Gastroesophageal sphincter (tissue), 4 donors: ENCODE measurements around the gene LGI2. TPM values are rescaled to one million over a fixed set of nuclear protein-coding genes. Genes with fewer than 3 reads are reported as not detected.

Experiments used
- ATAC-seq: fragments of 150-250 bp; one replicate; pipeline ENCODE4 v1.9.1; 2016; ENCODE audit warnings: mild to moderate bottlenecking, moderate library complexity
- H3K27ac ChIP-seq, 4 donors: fragments of 200-600 bp; sonication (generic) in 3 of 4; 1 replicate in 3 of 4; 2 replicates in 1 of 4; pipeline ENCODE4 v1.5.1; 2016 to 2019
- H3K27me3 ChIP-seq: fragments of 200-600 bp; sonication (generic); one replicate; pipeline ENCODE4 v1.5.1; 2019
- H3K36me3 ChIP-seq, 2 donors: fragments of 200-600 bp; sonication (generic); one replicate each; pipeline ENCODE4 v1.5.1; 2019; ENCODE audit warnings: control low read depth in 1 of 2
- H3K4me1 ChIP-seq, 3 donors: fragments of 200-600 bp; sonication (generic); 1 replicate in 2 of 3; 2 replicates in 1 of 3; pipeline ENCODE4 v1.5.1; 2016 to 2019; ENCODE audit warnings: control low read depth in 2 of 3
- H3K4me3 ChIP-seq, 2 donors: fragments of 200-600 bp; sonication (generic); one replicate each; pipeline ENCODE4 v1.5.1; 2019; ENCODE audit warnings: mild to moderate bottlenecking in 1 of 2, moderate library complexity in 1 of 2
- H3K9me3 ChIP-seq, 3 donors: fragments of 200-600 bp; sonication (generic); one replicate each; pipeline ENCODE4 v1.5.1; 2017 to 2019; ENCODE audit warnings: control low read depth in 2 of 3
- EP300 ChIP-seq: sonication (generic); formaldehyde crosslinking; IDR thresholded peaks from one replicate; pipeline ENCODE4 v1.6.1; 2017; ENCODE audit warnings: antibody characterized with exemption, mild to moderate bottlenecking
- POLR2A ChIP-seq, 2 donors: fragments of 450-650 bp; IDR thresholded peaks; one replicate each; pipeline ENCODE4 v1.6.1; 2017; ENCODE audit warnings: antibody characterized with exemption in 2 of 2, mild to moderate bottlenecking in 2 of 2, moderate library complexity in 1 of 2
- POLR2AphosphoS5 ChIP-seq: sonication (generic); formaldehyde crosslinking; IDR thresholded peaks from one replicate; pipeline ENCODE4 v1.6.1; 2017; ENCODE audit warnings: antibody characterized with exemption
- WGBS, 2 donors: methylation state at CpG; one replicate each; pipeline ENCODE4 v1.1.5; 2018; ENCODE audit warnings: low coverage in 1 of 2; 5-methylcytosine and 5-hydroxymethylcytosine counted together
- total RNA-seq, 4 donors: library from RNA; depleted of rRNA; stranded (reverse); fragments of >200 nt; gene quantifications; one replicate each; pipeline ENCODE4 v1.1.0, GENCODE V29; 2016
- TF ChIP-seq, protein P1 (sequence below), 4 experiments: fragments of 200-600 bp in 2 of 4; fragments of 450-650 bp in 2 of 4; sonication (generic) in 1 of 4; IDR thresholded peaks; one replicate each; pipeline ENCODE4 v1.5.1; 2017 to 2019; ENCODE audit warnings: antibody characterized with exemption in 4 of 4, mild to moderate bottlenecking in 2 of 4, moderate library complexity in 2 of 4

The LGI2 gene
- total RNA-seq, 4 donors from 2014 or later: 3.2 to 23.0 (median 11.9) TPM

GRCh38 chr4:24957886-24958285 is 72.9 kb downstream of the LGI2 start:
- Histone ChIP-seq H3K36me3 (no peaks in the 10 kb centered on the region), H3K4me1 (no peaks in the 10 kb centered on the region), H3K27me3 (no peaks in the 10 kb centered on the region), H3K27ac (no peak overlapping the region), H3K9me3 (peaks cover 0 to 17% (median 0%) of the 10 kb centered on the region in 3 donors), H3K4me3 (no peak overlapping the region)
- no peak for ATAC-seq
- 94 to 100% methylated on average over 1 to 2 of the region's 2 CpGs for WGBS, 2 donors
- TF ChIP-seq EP300: no peak
- no peak for TF ChIP-seq POLR2AphosphoS5
- TF ChIP-seq, protein P1, sequence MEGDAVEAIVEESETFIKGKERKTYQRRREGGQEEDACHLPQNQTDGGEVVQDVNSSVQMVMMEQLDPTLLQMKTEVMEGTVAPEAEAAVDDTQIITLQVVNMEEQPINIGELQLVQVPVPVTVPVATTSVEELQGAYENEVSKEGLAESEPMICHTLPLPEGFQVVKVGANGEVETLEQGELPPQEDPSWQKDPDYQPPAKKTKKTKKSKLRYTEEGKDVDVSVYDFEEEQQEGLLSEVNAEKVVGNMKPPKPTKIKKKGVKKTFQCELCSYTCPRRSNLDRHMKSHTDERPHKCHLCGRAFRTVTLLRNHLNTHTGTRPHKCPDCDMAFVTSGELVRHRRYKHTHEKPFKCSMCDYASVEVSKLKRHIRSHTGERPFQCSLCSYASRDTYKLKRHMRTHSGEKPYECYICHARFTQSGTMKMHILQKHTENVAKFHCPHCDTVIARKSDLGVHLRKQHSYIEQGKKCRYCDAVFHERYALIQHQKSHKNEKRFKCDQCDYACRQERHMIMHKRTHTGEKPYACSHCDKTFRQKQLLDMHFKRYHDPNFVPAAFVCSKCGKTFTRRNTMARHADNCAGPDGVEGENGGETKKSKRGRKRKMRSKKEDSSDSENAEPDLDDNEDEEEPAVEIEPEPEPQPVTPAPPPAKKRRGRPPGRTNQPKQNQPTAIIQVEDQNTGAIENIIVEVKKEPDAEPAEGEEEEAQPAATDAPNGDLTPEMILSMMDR (IDR thresholded peaks at IDR 0.05): no peak
- TF ChIP-seq POLR2A (IDR thresholded peaks at IDR 0.05): no peak

DNA sequence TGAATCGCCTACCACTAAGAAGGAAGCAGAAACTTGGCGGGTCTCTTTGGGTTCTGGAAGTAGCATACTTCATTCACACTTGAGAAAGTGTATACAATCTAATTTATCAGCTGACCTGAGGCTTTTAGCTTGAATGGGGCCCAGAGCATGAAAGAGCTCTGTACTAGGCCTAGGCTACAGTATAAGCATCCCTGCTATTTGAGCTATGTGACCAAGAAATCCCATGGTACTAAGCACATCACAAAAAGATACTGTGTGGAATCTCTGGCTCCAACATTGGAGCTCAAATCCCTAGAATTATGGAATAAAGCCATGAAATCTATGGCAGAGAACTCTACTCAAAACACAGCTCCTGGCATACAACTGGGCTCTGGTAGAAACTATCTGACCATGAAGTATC is 74.0 kb downstream of the LGI2 start:
- ATAC-seq: no peak
- no peaks in the 10 kb centered on the region for H3K27me3 ChIP-seq
- WGBS, 2 donors: 92 to 100% methylated on average over 2 of the region's 2 CpGs

GRCh38 chr4:24956091-24956490 is 74.7 kb downstream of the LGI2 start:
- Histone ChIP-seq H3K27ac (no peak overlapping the region), H3K4me1 (no peaks in the 10 kb centered on the region), H3K9me3 (peaks cover 0 to 17% (median 0%) of the 10 kb centered on the region in 3 donors), H3K27me3 (no peaks in the 10 kb centered on the region), H3K36me3 (no peaks in the 10 kb centered on the region), H3K4me3 (no peak overlapping the region)
- TF ChIP-seq, protein P1 (IDR thresholded peaks at IDR 0.05): no peak
- TF ChIP-seq POLR2AphosphoS5: no peak
- no peak for TF ChIP-seq EP300
- TF ChIP-seq POLR2A (IDR thresholded peaks at IDR 0.05): no peak
- WGBS, 2 donors: 97% methylated on average over 2 of the region's 2 CpGs; no CpG with 5 or more reads in 1 of the 2 donors
- no peak for ATAC-seq

More for the DNA sequence above, 74.0 kb downstream of the LGI2 start:
- Histone ChIP-seq H3K36me3 (no peaks in the 10 kb centered on the region), H3K4me3 (no peak overlapping the region), H3K27ac (no peak overlapping the region), H3K4me1 (no peaks in the 10 kb centered on the region), H3K9me3 (peaks cover 0 to 17% (median 0%) of the 10 kb centered on the region in 3 donors)
- TF ChIP-seq POLR2AphosphoS5: no peak
- no peak for TF ChIP-seq EP300
- TF ChIP-seq, protein P1 (IDR thresholded peaks at IDR 0.05): no peak
- TF ChIP-seq POLR2A (IDR thresholded peaks at IDR 0.05): no peak

GRCh38 chr4:24952667-24953066 is 78.1 kb downstream of the LGI2 start:
- 77 to 90% methylated on average over 4 of the region's 4 CpGs for WGBS, 2 donors
- Histone ChIP-seq H3K4me3 (no peak overlapping the region), H3K27me3 (no peaks in the 10 kb centered on the region), H3K9me3 (peaks cover 0 to 17% (median 0%) of the 10 kb centered on the region in 3 donors), H3K36me3 (no peaks in the 10 kb centered on the region), H3K4me1 (no peaks in the 10 kb centered on the region), H3K27ac (no peak overlapping the region)
- no peak for ATAC-seq
- no peak for TF ChIP-seq POLR2AphosphoS5
- TF ChIP-seq, protein P1 (IDR thresholded peaks at IDR 0.05): no peak
- TF ChIP-seq POLR2A (IDR thresholded peaks at IDR 0.05): no peak
- TF ChIP-seq EP300: no peak

DNA sequence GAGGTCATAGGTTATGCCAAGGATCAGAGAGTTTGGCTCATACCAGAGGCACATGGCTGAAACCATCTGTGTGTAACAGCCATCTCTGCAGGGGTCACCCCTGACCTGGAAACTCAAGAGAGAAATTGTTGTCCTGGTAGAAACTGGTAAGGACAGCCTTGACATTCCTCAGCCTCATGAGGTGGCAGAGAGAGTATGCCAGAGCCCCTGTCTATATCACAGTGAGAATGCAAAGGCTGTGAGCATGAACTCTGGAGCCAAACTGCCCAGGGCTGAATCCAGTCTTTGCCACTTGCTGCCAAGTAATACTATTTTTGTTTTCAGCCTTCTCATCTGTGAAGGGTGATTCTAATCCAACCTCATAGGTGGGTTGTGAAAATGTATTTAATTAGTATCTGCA is 80.8 kb downstream of the LGI2 start:
- no peak for TF ChIP-seq POLR2A (IDR thresholded peaks at IDR 0.05)
- no peak for TF ChIP-seq POLR2AphosphoS5
- TF ChIP-seq, protein P1 (IDR thresholded peaks at IDR 0.05): no peak
- no peak for TF ChIP-seq EP300
- no peak overlapping the region for H3K4me3 ChIP-seq
- no peaks in the 10 kb centered on the region for H3K27me3 ChIP-seq
- no peaks in the 10 kb centered on the region for H3K36me3 ChIP-seq
- H3K4me1 ChIP-seq: no peaks in the 10 kb centered on the region
- H3K9me3 ChIP-seq: peaks cover 0 to 15% (median 0%) of the 10 kb centered on the region in 3 donors
- H3K27ac ChIP-seq: no peak overlapping the region
- no peak for ATAC-seq
